Activated T-helper 1 cell treated with anti-CD3 and anti-CD28 coated beads, Interleukin-12 subunit alpha, Interleukin-12 subunit beta, Interleukin-2, Interleukin-4 antibody, amounts not matched to agents 30 ng/mL and 10 ng/mL and 1 ng/mL, durations not matched to agents 14 hours and 24 hours and 36 hours (primary cell): ENCODE results near the gene SHISA4. TPM values are rescaled to one million over a fixed set of nuclear protein-coding genes. Genes with fewer than 3 reads are reported as not detected.
"Not testable (repeated sequence)": the region's sequence is repeated elsewhere in the genome, so short reads cannot be mapped to it uniquely, and the experiment has no call there.

Experiments used
- DNase-seq: peaks from one replicate; pipeline ENCODE4 v3.0.0; 2021; ENCODE audit warnings: low spot score
- H3K27ac Mint-ChIP-seq: one replicate; pipeline ENCODE4 v1.8.0; 2021; ENCODE audit warnings: mild to moderate bottlenecking, mixed read lengths
- H3K27me3 Mint-ChIP-seq: one replicate; pipeline ENCODE4 v1.8.0; 2022; ENCODE audit warnings: mild to moderate bottlenecking, moderate library complexity, mixed read lengths; ENCODE audit not compliant: insufficient read depth
- H3K36me3 Mint-ChIP-seq: one replicate; pipeline ENCODE4 v1.8.0; 2021; ENCODE audit warnings: low read depth, mixed read lengths
- H3K4me1 Mint-ChIP-seq: one replicate; pipeline ENCODE4 v1.8.0; 2021; ENCODE audit warnings: low read depth, mixed read lengths
- H3K4me3 Mint-ChIP-seq: one replicate; pipeline ENCODE4 v1.8.0; 2021; ENCODE audit warnings: mild to moderate bottlenecking, moderate library complexity, mixed read lengths
- H3K9me3 Mint-ChIP-seq: one replicate; pipeline ENCODE4 v1.8.0; 2021; ENCODE audit warnings: mixed read lengths
- intact Hi-C: fragments of 100-400 bp; cut with micrococcal nuclease; formaldehyde crosslinking; loops from one replicate; pipeline ENCODE4 v1.15.1; 2024
- total RNA-seq: library from RNA; stranded (reverse); gene quantifications from 2 replicates; pipeline ENCODE4 v1.2.3, GENCODE V29; 2022

The SHISA4 gene
- total RNA-seq, result 0.67 and 0.73 TPM in 2 replicates

GRCh38 chr1:201888282-201889089 is at the start of gene SHISA4:
Gene SHISA4 (plus strand): TSS chr1:201888898. CDS start chr1:201888995, 97 bp downstream.
- intact Hi-C loops, result no loop called here
- H3K4me3 Mint-ChIP-seq, result peak within 1 kb of the TSS; percentile 78
- H3K27ac Mint-ChIP-seq, result no peak within 1 kb of the TSS
- H3K36me3 Mint-ChIP-seq, result no peaks in the 10 kb centered on the region
- H3K9me3 Mint-ChIP-seq, result no peaks in the 10 kb centered on the region
- H3K27me3 Mint-ChIP-seq, result peaks cover 30% of the 10 kb centered on the region
- DNase-seq, result peak; percentile 9
- H3K4me1 Mint-ChIP-seq, result no peaks in the 10 kb centered on the region

GRCh38 chr1:201839089-201839488 is 49.6 kb upstream of the SHISA4 start:
- peaks cover 24% of the 10 kb centered on the region for H3K36me3 Mint-ChIP-seq
- DNase-seq, intact Hi-C loops, H3K4me3 Mint-ChIP-seq, H3K27me3 Mint-ChIP-seq, H3K9me3 Mint-ChIP-seq, H3K27ac Mint-ChIP-seq: not testable (repeated sequence)
- H3K4me1 Mint-ChIP-seq, result peaks cover 34% of the 10 kb centered on the region

DNA sequence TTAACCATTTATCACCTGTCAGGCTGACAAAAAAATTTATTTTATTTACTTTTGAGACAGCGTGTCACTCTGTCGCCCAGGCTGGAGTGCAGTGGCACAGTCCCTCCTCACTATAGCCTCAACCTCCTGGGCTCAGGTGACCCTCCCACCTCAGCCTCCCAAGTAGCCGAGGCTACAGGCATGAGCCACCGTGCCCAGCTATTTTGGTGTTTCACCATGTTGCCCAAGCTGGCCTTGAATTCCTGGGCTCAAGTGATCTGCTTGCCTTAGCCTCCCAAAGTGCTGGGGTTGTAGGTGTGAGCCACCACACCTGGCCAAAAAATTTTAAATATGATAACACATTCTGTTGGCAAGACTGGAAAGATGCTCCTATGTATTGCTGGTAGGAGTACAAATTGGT is 48.6 kb upstream of the SHISA4 start:
- Mint-ChIP-seq H3K4me1 (peaks cover 25% of the 10 kb centered on the region), H3K27me3 (no peaks in the 10 kb centered on the region), H3K4me3 (no peak overlapping the region), H3K27ac (no peak overlapping the region), H3K9me3 (no peaks in the 10 kb centered on the region), H3K36me3 (peaks cover 22% of the 10 kb centered on the region)
- no peak for DNase-seq
- intact Hi-C loops, result no loop called here

DNA sequence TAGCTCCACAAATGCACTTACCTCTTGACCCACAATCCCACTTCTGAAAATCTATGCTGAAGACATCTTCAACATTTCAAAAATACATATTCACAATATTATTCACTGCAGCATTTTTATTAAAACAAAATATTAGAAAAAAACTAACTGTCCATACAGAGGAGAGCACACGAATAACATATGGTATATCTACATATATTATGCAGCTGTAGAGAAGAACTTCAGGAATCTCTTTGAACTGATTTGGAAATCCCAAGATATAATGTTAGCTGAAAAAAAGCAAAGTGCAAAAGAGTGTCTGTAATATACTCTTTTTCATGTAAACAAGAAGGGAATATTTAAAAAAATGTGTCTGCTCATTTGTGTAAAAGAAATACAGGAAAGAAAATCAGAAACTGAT is 48.2 kb upstream of the SHISA4 start:
- DNase-seq, result no peak
- Mint-ChIP-seq H3K9me3 (no peaks in the 10 kb centered on the region), H3K27ac (no peak overlapping the region), H3K36me3 (peaks cover 19% of the 10 kb centered on the region), H3K27me3 (no peaks in the 10 kb centered on the region), H3K4me1 (peaks cover 28% of the 10 kb centered on the region), H3K4me3 (no peak overlapping the region)
- intact Hi-C loops, result no loop called here

GRCh38 chr1:201841265-201841912 is 47.3 kb upstream of the SHISA4 start:
- Mint-ChIP-seq H3K9me3 (no peaks in the 10 kb centered on the region), H3K27ac (no peak overlapping the region)
- DNase-seq, result no peak

GRCh38 chr1:201842472-201843027 is 46.1 kb upstream of the SHISA4 start:
- Mint-ChIP-seq H3K4me1 (peaks cover 29% of the 10 kb centered on the region), H3K27me3 (no peaks in the 10 kb centered on the region), H3K36me3 (peaks cover 13% of the 10 kb centered on the region), H3K4me3 (no peak overlapping the region), H3K9me3 (no peaks in the 10 kb centered on the region), H3K27ac (no peak overlapping the region)
- no peak for DNase-seq
- intact Hi-C loops, result no loop called here

More at GRCh38 chr1:201841265-201841912, 47.3 kb upstream of the SHISA4 start:
- H3K4me3 Mint-ChIP-seq, result no peak overlapping the region
- intact Hi-C loops, result no loop called here
- H3K36me3 Mint-ChIP-seq, result peaks cover 19% of the 10 kb centered on the region
- peaks cover 33% of the 10 kb centered on the region for H3K4me1 Mint-ChIP-seq
- H3K27me3 Mint-ChIP-seq, result no peaks in the 10 kb centered on the region

- H3K27me3 Mint-ChIP-seq, result no peaks in the 10 kb centered on the region
- intact Hi-C loops, result no loop called here
- H3K4me3 Mint-ChIP-seq, result no peak overlapping the region
- DNase-seq, result no peak
- H3K4me1 Mint-ChIP-seq, result peaks cover 23% of the 10 kb centered on the region
- no peaks in the 10 kb centered on the region for H3K9me3 Mint-ChIP-seq
- H3K27ac Mint-ChIP-seq, result peak overlapping the region; percentile 34
- peaks cover 22% of the 10 kb centered on the region for H3K36me3 Mint-ChIP-seq
These were observed 43.2 kb upstream of the SHISA4 start for GRCh38 chr1:201845331-201846083.

GRCh38 chr1:201847150-201847549 is 41.5 kb upstream of the SHISA4 start:
- DNase-seq, result no peak
- Mint-ChIP-seq H3K36me3 (peaks cover 25% of the 10 kb centered on the region), H3K4me3 (no peak overlapping the region), H3K4me1 (peaks cover 19% of the 10 kb centered on the region), H3K27me3 (no peaks in the 10 kb centered on the region), H3K9me3 (no peaks in the 10 kb centered on the region), H3K27ac (no peak overlapping the region)
- intact Hi-C loops, result no loop called here

- no peak overlapping the region for H3K27ac Mint-ChIP-seq
- peaks cover 27% of the 10 kb centered on the region for H3K36me3 Mint-ChIP-seq
- peaks cover 13% of the 10 kb centered on the region for H3K4me1 Mint-ChIP-seq
- no peak overlapping the region for H3K4me3 Mint-ChIP-seq
- DNase-seq, result no peak
- H3K9me3 Mint-ChIP-seq, result no peaks in the 10 kb centered on the region
- intact Hi-C loops, result no loop called here
- H3K27me3 Mint-ChIP-seq, result no peaks in the 10 kb centered on the region
These were observed 40.5 kb upstream of the SHISA4 start for GRCh38 chr1:201848230-201848629.

- no peaks in the 10 kb centered on the region for H3K9me3 Mint-ChIP-seq
- H3K4me3 Mint-ChIP-seq, result no peak overlapping the region
- intact Hi-C loops, result no loop called here
- DNase-seq, result no peak
- no peak overlapping the region for H3K27ac Mint-ChIP-seq
- H3K4me1 Mint-ChIP-seq, result peaks cover 13% of the 10 kb centered on the region
- H3K36me3 Mint-ChIP-seq, result peaks cover 32% of the 10 kb centered on the region
- no peaks in the 10 kb centered on the region for H3K27me3 Mint-ChIP-seq
These were observed 39.2 kb upstream of the SHISA4 start for GRCh38 chr1:201849372-201850052.

DNA sequence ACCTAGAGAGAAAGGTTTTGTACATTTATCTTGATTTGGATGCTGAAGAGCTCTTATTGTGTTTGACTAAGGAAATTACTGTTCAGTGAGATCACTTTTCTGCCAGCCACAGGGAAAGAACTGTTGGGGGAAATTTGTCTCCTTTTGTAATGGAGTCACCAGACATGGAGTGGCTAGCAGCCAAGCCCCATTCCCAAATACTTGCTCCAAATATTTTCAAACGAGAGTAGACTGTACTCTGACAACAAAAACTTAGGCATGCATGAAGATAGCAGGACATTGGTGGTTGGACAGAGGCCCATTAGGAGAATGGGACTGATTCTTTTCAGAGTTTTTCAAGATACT is 38.7 kb upstream of the SHISA4 start:
- peaks cover 13% of the 10 kb centered on the region for H3K4me1 Mint-ChIP-seq
- no peaks in the 10 kb centered on the region for H3K9me3 Mint-ChIP-seq
- DNase-seq, result no peak
- H3K36me3 Mint-ChIP-seq, result peaks cover 37% of the 10 kb centered on the region
- no peak overlapping the region for H3K4me3 Mint-ChIP-seq
- no peaks in the 10 kb centered on the region for H3K27me3 Mint-ChIP-seq
- H3K27ac Mint-ChIP-seq, result no peak overlapping the region
- intact Hi-C loops, result no loop called here

DNA sequence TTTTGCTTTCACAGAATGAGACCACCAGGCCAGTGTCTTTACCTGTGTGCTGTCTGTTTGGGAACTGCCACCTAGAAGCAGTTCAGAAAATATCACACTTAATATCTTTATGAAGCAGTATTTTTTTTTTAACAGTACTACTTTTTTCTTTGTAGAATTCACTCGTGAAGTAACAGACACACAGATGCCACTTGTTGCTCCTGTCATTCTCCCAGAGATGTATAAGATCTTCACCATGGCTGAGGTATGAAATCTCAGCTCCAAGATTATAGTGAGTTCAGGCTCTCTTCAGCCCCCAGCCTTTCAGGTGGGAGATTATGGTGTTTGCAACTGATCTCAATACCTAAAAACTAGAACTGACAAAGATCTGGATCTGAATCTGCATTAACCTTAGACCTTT is 36.7 kb upstream of the SHISA4 start:
- Mint-ChIP-seq H3K36me3 (peaks cover 49% of the 10 kb centered on the region), H3K9me3 (no peaks in the 10 kb centered on the region), H3K4me3 (no peak overlapping the region), H3K4me1 (peaks cover 5% of the 10 kb centered on the region), H3K27me3 (no peaks in the 10 kb centered on the region), H3K27ac (no peak overlapping the region)
- no peak for DNase-seq
- intact Hi-C loops, result no loop called here
